ENCODE data around the gene WDR90.

The WDR90 gene

GRCh38 chr16:677316-678190, 28.4 kb downstream of the WDR90 start:
- Histone ChIP-seq H3K27me3 (ENCODE audit: control insufficient read depth, insufficient read depth, low read length) (no peaks in the 10 kb centered on the region), H3K4me3 (ENCODE audit: low read length) (no peak overlapping the region), H3K9ac (ENCODE audit: low read depth, low read length) (no peak overlapping the region), H3K9me3 (replicated peaks; ENCODE audit: low read length) (no peaks in the 10 kb centered on the region), H3K4me1 (ENCODE audit: control insufficient read depth, insufficient read depth, low read length) (peaks cover 23% of the 10 kb centered on the region), H3K36me3 (ENCODE audit: insufficient read depth, low read length) (peaks cover 28% of the 10 kb centered on the region), H3K4me2 (ENCODE audit: low read length) (no peak overlapping the region)

- Histone ChIP-seq H3K9ac (ENCODE audit: low read depth, low read length) (no peak overlapping the region), H3K9me3 (replicated peaks; ENCODE audit: low read length) (no peaks in the 10 kb centered on the region), H3K4me3 (ENCODE audit: low read length) (no peak overlapping the region), H3K27me3 (ENCODE audit: control insufficient read depth, insufficient read depth, low read length) (no peaks in the 10 kb centered on the region), H3K4me2 (ENCODE audit: low read length) (no peak overlapping the region), H3K4me1 (ENCODE audit: control insufficient read depth, insufficient read depth, low read length) (peaks cover 30% of the 10 kb centered on the region), H3K36me3 (ENCODE audit: insufficient read depth, low read length) (peaks cover 28% of the 10 kb centered on the region)
These were observed 29.2 kb downstream of the WDR90 start for GRCh38 chr16:678209-678857.

GRCh38 chr16:678858-679813, 30.0 kb downstream of the WDR90 start:
- H3K4me1 ChIP-seq (ENCODE audit: control insufficient read depth, insufficient read depth, low read length): peaks cover 37% of the 10 kb centered on the region
- no peaks in the 10 kb centered on the region for H3K9me3 ChIP-seq (replicated peaks; ENCODE audit: low read length)
- peak overlapping the region; percentile 75 for H3K4me3 ChIP-seq (ENCODE audit: low read length)
- peaks cover 23% of the 10 kb centered on the region for H3K36me3 ChIP-seq (ENCODE audit: insufficient read depth, low read length)
- H3K9ac ChIP-seq (ENCODE audit: low read depth, low read length): peak overlapping the region; percentile 51
- H3K4me2 ChIP-seq (ENCODE audit: low read length): peak overlapping the region; percentile 93
- no peaks in the 10 kb centered on the region for H3K27me3 ChIP-seq (ENCODE audit: control insufficient read depth, insufficient read depth, low read length)

GRCh38 chr16:679814-680624, 30.9 kb downstream of the WDR90 start, which contains the start of gene STUB1:
TSS of gene STUB1 (plus strand) at chr16:680410. CDS start at chr16:680526, 116 bp downstream.
- H3K4me1 ChIP-seq (ENCODE audit: control insufficient read depth, insufficient read depth, low read length): peaks cover 44% of the 10 kb centered on the region
- H3K27me3 ChIP-seq (ENCODE audit: control insufficient read depth, insufficient read depth, low read length): no peaks in the 10 kb centered on the region
- peak within 1 kb of the TSS; percentile 100 for H3K4me2 ChIP-seq (ENCODE audit: low read length)
- H3K9me3 ChIP-seq (replicated peaks; ENCODE audit: low read length): no peaks in the 10 kb centered on the region
- peaks cover 24% of the 10 kb centered on the region for H3K36me3 ChIP-seq (ENCODE audit: insufficient read depth, low read length)
- peak within 1 kb of the TSS; percentile 91 for H3K9ac ChIP-seq (ENCODE audit: low read depth, low read length)
- peak within 1 kb of the TSS; percentile 96 for H3K4me3 ChIP-seq (ENCODE audit: low read length)

GRCh38 chr16:680625-680945, 31.4 kb downstream of the WDR90 start:
- Histone ChIP-seq H3K27me3 (ENCODE audit: control insufficient read depth, insufficient read depth, low read length) (no peaks in the 10 kb centered on the region), H3K4me3 (ENCODE audit: low read length) (peak overlapping the region; percentile 96), H3K36me3 (ENCODE audit: insufficient read depth, low read length) (peaks cover 30% of the 10 kb centered on the region), H3K9ac (ENCODE audit: low read depth, low read length) (peak overlapping the region; percentile 91), H3K4me1 (ENCODE audit: control insufficient read depth, insufficient read depth, low read length) (peaks cover 41% of the 10 kb centered on the region), H3K9me3 (replicated peaks; ENCODE audit: low read length) (no peaks in the 10 kb centered on the region), H3K4me2 (ENCODE audit: low read length) (peak overlapping the region; percentile 100)

GRCh38 chr16:680967-681745, 32.0 kb downstream of the WDR90 start:
- peak overlapping the region; percentile 100 for H3K4me2 ChIP-seq (ENCODE audit: low read length)
- peaks cover 41% of the 10 kb centered on the region for H3K4me1 ChIP-seq (ENCODE audit: control insufficient read depth, insufficient read depth, low read length)
- peak overlapping the region; percentile 91 for H3K9ac ChIP-seq (ENCODE audit: low read depth, low read length)
- H3K27me3 ChIP-seq (ENCODE audit: control insufficient read depth, insufficient read depth, low read length): no peaks in the 10 kb centered on the region
- no peaks in the 10 kb centered on the region for H3K9me3 ChIP-seq (replicated peaks; ENCODE audit: low read length)
- H3K36me3 ChIP-seq (ENCODE audit: insufficient read depth, low read length): peaks cover 33% of the 10 kb centered on the region
- H3K4me3 ChIP-seq (ENCODE audit: low read length): peak overlapping the region; percentile 96

GRCh38 chr16:681746-682427, 32.7 kb downstream of the WDR90 start:
- Histone ChIP-seq H3K4me1 (ENCODE audit: control insufficient read depth, insufficient read depth, low read length) (peaks cover 41% of the 10 kb centered on the region), H3K36me3 (ENCODE audit: insufficient read depth, low read length) (peaks cover 35% of the 10 kb centered on the region), H3K9ac (ENCODE audit: low read depth, low read length) (peak overlapping the region; percentile 91), H3K27me3 (ENCODE audit: control insufficient read depth, insufficient read depth, low read length) (no peaks in the 10 kb centered on the region), H3K4me2 (ENCODE audit: low read length) (peak overlapping the region; percentile 100), H3K4me3 (ENCODE audit: low read length) (peak overlapping the region; percentile 96), H3K9me3 (replicated peaks; ENCODE audit: low read length) (no peaks in the 10 kb centered on the region)

GRCh38 chr16:682493-683395, 33.6 kb downstream of the WDR90 start:
- Histone ChIP-seq H3K9me3 (replicated peaks; ENCODE audit: low read length) (no peaks in the 10 kb centered on the region), H3K4me3 (ENCODE audit: low read length) (peak overlapping the region; percentile 79), H3K9ac (ENCODE audit: low read depth, low read length) (peak overlapping the region; percentile 76), H3K4me1 (ENCODE audit: control insufficient read depth, insufficient read depth, low read length) (peaks cover 41% of the 10 kb centered on the region), H3K4me2 (ENCODE audit: low read length) (peak overlapping the region; percentile 94), H3K27me3 (ENCODE audit: control insufficient read depth, insufficient read depth, low read length) (no peaks in the 10 kb centered on the region), H3K36me3 (ENCODE audit: insufficient read depth, low read length) (peaks cover 35% of the 10 kb centered on the region)

- peaks cover 35% of the 10 kb centered on the region for H3K36me3 ChIP-seq (ENCODE audit: insufficient read depth, low read length)
- peak overlapping the region; percentile 94 for H3K4me2 ChIP-seq (ENCODE audit: low read length)
- H3K4me3 ChIP-seq (ENCODE audit: low read length): peak overlapping the region; percentile 79
- no peaks in the 10 kb centered on the region for H3K27me3 ChIP-seq (ENCODE audit: control insufficient read depth, insufficient read depth, low read length)
- peak overlapping the region; percentile 76 for H3K9ac ChIP-seq (ENCODE audit: low read depth, low read length)
- H3K9me3 ChIP-seq (replicated peaks; ENCODE audit: low read length): no peaks in the 10 kb centered on the region
- H3K4me1 ChIP-seq (ENCODE audit: control insufficient read depth, insufficient read depth, low read length): peaks cover 41% of the 10 kb centered on the region
These were observed 34.4 kb downstream of the WDR90 start for GRCh38 chr16:683396-684070.
